Hepatocyte (in vitro differentiated cells): ENCODE results near the gene CD52. TPM values are rescaled to one million over a fixed set of nuclear protein-coding genes. Genes with fewer than 3 reads are reported as not detected.

Source experiments
- DNase-seq: peaks from one replicate; pipeline ENCODE4 v3.0.0-alpha.2; 2016; ENCODE audit warnings: low spot score
- H2AFZ ChIP-seq: fragments of 200-600 bp; sonication (generic); 2 replicates; pipeline ENCODE4 v1.6.0; 2016; ENCODE audit warnings: antibody characterized with exemption, mild to moderate bottlenecking
- H3K27ac ChIP-seq: fragments of 200-600 bp; sonication (generic); 2 replicates; pipeline ENCODE4 v1.5.1; 2016; ENCODE audit warnings: mild to moderate bottlenecking
- H3K27me3 ChIP-seq: fragments of 200-600 bp; sonication (generic); 2 replicates; pipeline ENCODE4 v1.6.1; 2016
- H3K36me3 ChIP-seq: fragments of 200-600 bp; sonication (generic); replicated peaks from 2 replicates; pipeline ENCODE4 v1.5.1; 2016; ENCODE audit warnings: low read depth; ENCODE audit not compliant: insufficient read depth
- H3K4me1 ChIP-seq: fragments of 200-600 bp; sonication (generic); 2 replicates; pipeline ENCODE4 v1.5.1; 2016; ENCODE audit warnings: mild to moderate bottlenecking, moderate library complexity; ENCODE audit not compliant: insufficient read depth
- H3K4me2 ChIP-seq: fragments of 200-600 bp; sonication (generic); 2 replicates; pipeline ENCODE4 v1.6.0; 2016
- H3K4me3 ChIP-seq: fragments of 200-600 bp; sonication (generic); 2 replicates; pipeline ENCODE4 v1.5.1; 2016; ENCODE audit warnings: mild to moderate bottlenecking
- H3K79me2 ChIP-seq: fragments of 200-600 bp; sonication (generic); 2 replicates; pipeline ENCODE4 v1.6.0; 2017; ENCODE audit warnings: mild to moderate bottlenecking
- H3K9me2 ChIP-seq: fragments of 200-600 bp; sonication (generic); replicated peaks from 2 replicates; pipeline ENCODE4 v1.6.0; 2017; ENCODE audit warnings: mild to moderate bottlenecking; ENCODE audit not compliant: insufficient read depth
- H3K9me3 ChIP-seq: fragments of 200-600 bp; sonication (generic); 2 replicates; pipeline ENCODE4 v1.5.1; 2016; ENCODE audit warnings: low read depth, mild to moderate bottlenecking
- H4K20me1 ChIP-seq: fragments of 200-600 bp; sonication (generic); 2 replicates; pipeline ENCODE4 v1.6.0; 2016; ENCODE audit warnings: mild to moderate bottlenecking; ENCODE audit not compliant: insufficient read depth, poor library complexity, severe bottlenecking
- CTCF ChIP-seq: fragments of 200-600 bp; sonication (generic); IDR thresholded peaks from 2 replicates; pipeline ENCODE4 v1.5.1; 2016; ENCODE audit warnings: antibody characterized with exemption, mild to moderate bottlenecking; ENCODE audit not compliant: poor library complexity
- EZH2 ChIP-seq: fragments of 200-600 bp; sonication (generic); IDR thresholded peaks from 2 replicates; pipeline ENCODE4 v1.6.1; 2016; ENCODE audit warnings: antibody characterized with exemption, mild to moderate bottlenecking, borderline replicate concordance
- EZH2phosphoT487 ChIP-seq: fragments of 200-600 bp; sonication (generic); IDR thresholded peaks from one replicate; pipeline ENCODE4 v1.6.1; 2018; ENCODE audit warnings: antibody characterized with exemption, mild to moderate bottlenecking, low read depth, moderate library complexity; ENCODE audit not compliant: unreplicated experiment, severe bottlenecking
- WGBS: methylation state at CpG from one replicate; pipeline ENCODE4 v1.1.6; 2016; ENCODE audit warnings: low lambda C conversion rate; ENCODE audit errors: missing lambda C conversion rate; 5-methylcytosine and 5-hydroxymethylcytosine counted together
- polyA plus RNA-seq: library from polyadenylated mRNA; unstranded; fragments of >200 nt; fragmentation: Nextera tagmentation; extraction: Ambion mirVana; gene quantifications from 2 replicates; pipeline ENCODE4 v1.2.1, GENCODE V29; 2016
- total RNA-seq: library from RNA; depleted of rRNA; stranded (reverse); fragments of >200 nt; gene quantifications from 2 replicates; pipeline ENCODE4 v1.2.3, GENCODE V29; 2014

CD52 gene
- total and polyA plus RNA-seq, 2 experiments from 2014 or later = 3.9 to 8.1 TPM

DNA sequence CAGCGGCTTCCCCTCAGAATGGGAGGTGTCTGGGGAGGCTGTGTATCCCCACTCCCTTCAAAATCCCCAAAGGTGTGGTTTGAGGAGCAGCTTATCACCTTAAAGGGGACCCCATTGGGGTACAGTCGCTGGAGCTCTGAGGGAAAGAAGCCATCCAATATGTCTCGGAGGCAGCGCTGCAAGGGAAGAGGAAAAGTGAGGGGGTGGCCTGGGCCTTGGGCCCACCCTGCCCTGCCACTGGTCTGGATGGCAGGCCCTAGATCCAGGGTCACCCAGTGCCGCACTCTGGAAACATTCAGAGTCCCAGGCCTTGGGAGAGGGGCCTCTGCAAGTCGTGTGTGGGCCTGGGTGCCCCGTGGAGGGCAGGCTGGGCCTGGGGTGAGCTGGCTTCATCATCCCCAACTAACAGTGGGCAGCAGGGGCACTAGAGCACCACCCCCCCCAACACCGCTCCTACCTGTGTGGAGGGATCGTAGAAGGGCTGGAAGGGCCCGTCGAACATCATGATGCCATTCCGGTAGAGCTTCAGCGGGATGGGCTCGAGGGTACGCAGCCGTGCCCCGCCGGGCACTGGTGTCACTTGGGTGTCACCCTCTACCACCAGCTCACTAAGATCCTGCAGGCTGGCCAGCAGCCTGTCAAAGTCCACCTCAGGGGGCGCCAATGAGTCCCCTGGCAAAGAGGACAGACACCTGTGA is 32.2 kb upstream of the CD52 start:
- Histone ChIP-seq H3K9me2 (no peaks in the 10 kb centered on the region), H4K20me1 (no peaks in the 10 kb centered on the region), H3K27ac (peak overlapping the region; percentile 61), H3K79me2 (peaks cover 8% of the 10 kb centered on the region), H3K27me3 (no peaks in the 10 kb centered on the region), H3K4me3 (no peak overlapping the region), H3K36me3 (no peaks in the 10 kb centered on the region), H3K4me2 (no peak overlapping the region), H3K4me1 (peaks cover 21% of the 10 kb centered on the region), H3K9me3 (no peaks in the 10 kb centered on the region), H2AFZ (no peak overlapping the region)
- DNase-seq = no peak
- peak; percentile 14 for TF ChIP-seq CTCF
- TF ChIP-seq EZH2 = no peak
- 79% methylated on average over 19 of the region's 19 CpGs for WGBS

DNA sequence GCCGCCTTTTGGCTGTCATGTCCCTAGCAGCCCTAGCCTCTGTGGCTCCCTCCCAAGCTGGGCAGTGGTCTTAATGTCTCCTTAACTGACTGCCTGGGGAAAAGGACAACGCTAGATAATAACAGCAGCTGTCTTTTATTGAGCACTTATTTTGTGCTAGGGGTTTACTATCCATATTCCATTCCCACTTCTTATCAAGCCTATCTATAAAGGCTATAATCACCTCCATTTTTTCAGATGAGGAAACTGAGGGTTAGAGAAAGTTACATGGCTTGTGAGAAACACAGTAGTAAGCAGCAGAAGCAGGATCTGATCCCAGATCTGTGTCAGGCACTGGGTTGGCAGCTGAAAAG is 31.7 kb upstream of the CD52 start:
- Histone ChIP-seq H3K79me2 (peaks cover 3% of the 10 kb centered on the region), H4K20me1 (no peaks in the 10 kb centered on the region), H3K36me3 (no peaks in the 10 kb centered on the region), H3K4me1 (peaks cover 16% of the 10 kb centered on the region), H3K27ac (no peak overlapping the region), H3K4me3 (no peak overlapping the region), H2AFZ (no peak overlapping the region), H3K27me3 (no peaks in the 10 kb centered on the region), H3K4me2 (no peak overlapping the region), H3K9me3 (no peaks in the 10 kb centered on the region), H3K9me2 (no peaks in the 10 kb centered on the region)
- TF ChIP-seq EZH2phosphoT487 = no peak
- no peak for TF ChIP-seq CTCF
- TF ChIP-seq EZH2 = no peak
- WGBS = 51% methylated on average over 2 of the region's 2 CpGs
- no peak for DNase-seq

GRCh38 chr1:26287033-26287711 is 30.6 kb upstream of the CD52 start:
- Histone ChIP-seq H3K27ac (no peak overlapping the region), H3K9me3 (no peaks in the 10 kb centered on the region), H3K27me3 (no peaks in the 10 kb centered on the region), H3K4me3 (no peak overlapping the region), H4K20me1 (no peaks in the 10 kb centered on the region), H3K36me3 (no peaks in the 10 kb centered on the region), H3K4me1 (peaks cover 8% of the 10 kb centered on the region), H3K9me2 (no peaks in the 10 kb centered on the region), H2AFZ (no peak overlapping the region), H3K79me2 (no peaks in the 10 kb centered on the region), H3K4me2 (no peak overlapping the region)
- no peak for TF ChIP-seq EZH2
- no peak for TF ChIP-seq EZH2phosphoT487
- TF ChIP-seq CTCF = no peak
- DNase-seq = no peak
- 92% methylated on average over 8 of the region's 8 CpGs for WGBS
